Prostate gland (tissue), 2 donors: ENCODE results near the gene LRRC23. TPM values are rescaled to one million over a fixed set of nuclear protein-coding genes. Genes with fewer than 3 reads are reported as not detected.

Experiments used
- DNase-seq: peaks from one replicate; pipeline ENCODE4 v3.0.0-alpha.2; 2019; ENCODE audit warnings: low spot score
- H3K27ac ChIP-seq, 2 donors: fragments of 200-600 bp; sonication (generic); 2 replicates each; pipeline ENCODE4 v1.5.1; 2017 to 2019
- H3K27me3 ChIP-seq: fragments of 200-600 bp; sonication (generic); replicated peaks from 2 replicates; pipeline ENCODE4 v1.5.1; 2019; ENCODE audit not compliant: insufficient read depth
- H3K36me3 ChIP-seq, 2 donors: fragments of 200-600 bp; sonication (generic); 1 replicate in 1 of 2; 2 replicates in 1 of 2; pipeline versions ENCODE4 v1.5.1 to v1.8.1; 2017 to 2019
- H3K4me1 ChIP-seq: fragments of 200-600 bp; sonication (generic); replicated peaks from 2 replicates; pipeline ENCODE4 v1.5.1; 2019
- H3K4me3 ChIP-seq, 2 donors: fragments of 200-600 bp; sonication (generic); 2 replicates each; pipeline ENCODE4 v1.5.1; 2017 to 2019
- H3K9me3 ChIP-seq: fragments of 200-600 bp; sonication (generic); 2 replicates; pipeline ENCODE4 v1.5.1; 2017
- POLR2A ChIP-seq: fragments of 450-650 bp; IDR thresholded peaks from one replicate; pipeline ENCODE4 v1.6.1; 2016; ENCODE audit warnings: antibody characterized with exemption, mild to moderate bottlenecking
- POLR2AphosphoS5 ChIP-seq: sonication (generic); formaldehyde crosslinking; IDR thresholded peaks from one replicate; pipeline ENCODE4 v1.6.1; 2017; ENCODE audit warnings: antibody characterized with exemption
- WGBS: methylation state at CpG from one replicate; pipeline ENCODE4 v1.1.5; 2018; 5-methylcytosine and 5-hydroxymethylcytosine counted together
- intact Hi-C: fragments of 100-400 bp; cut with DNase I; formaldehyde crosslinking; loops from one replicate; pipeline ENCODE4 v1.14.2; 2022
- total RNA-seq, 2 donors: library from RNA; depleted of rRNA; stranded (reverse); fragments of >200 nt; gene quantifications; one replicate each; pipeline ENCODE4 v1.1.0, GENCODE V29; 2016
- TF ChIP-seq, protein P1 (sequence below), 4 experiments: fragments of 200-600 bp in 2 of 4; fragments of 450-650 bp in 2 of 4; sonication (generic) in 2 of 4; IDR thresholded peaks; 1 replicate in 3 of 4; 2 replicates in 1 of 4; pipeline ENCODE4 v1.5.1; 2016 to 2019; ENCODE audit warnings: antibody characterized with exemption in 4 of 4, mild to moderate bottlenecking in 2 of 4, moderate library complexity in 2 of 4

The LRRC23 gene
- total RNA-seq, 2 donors from 2014 or later = 15.9 to 25.3 TPM

DNA sequence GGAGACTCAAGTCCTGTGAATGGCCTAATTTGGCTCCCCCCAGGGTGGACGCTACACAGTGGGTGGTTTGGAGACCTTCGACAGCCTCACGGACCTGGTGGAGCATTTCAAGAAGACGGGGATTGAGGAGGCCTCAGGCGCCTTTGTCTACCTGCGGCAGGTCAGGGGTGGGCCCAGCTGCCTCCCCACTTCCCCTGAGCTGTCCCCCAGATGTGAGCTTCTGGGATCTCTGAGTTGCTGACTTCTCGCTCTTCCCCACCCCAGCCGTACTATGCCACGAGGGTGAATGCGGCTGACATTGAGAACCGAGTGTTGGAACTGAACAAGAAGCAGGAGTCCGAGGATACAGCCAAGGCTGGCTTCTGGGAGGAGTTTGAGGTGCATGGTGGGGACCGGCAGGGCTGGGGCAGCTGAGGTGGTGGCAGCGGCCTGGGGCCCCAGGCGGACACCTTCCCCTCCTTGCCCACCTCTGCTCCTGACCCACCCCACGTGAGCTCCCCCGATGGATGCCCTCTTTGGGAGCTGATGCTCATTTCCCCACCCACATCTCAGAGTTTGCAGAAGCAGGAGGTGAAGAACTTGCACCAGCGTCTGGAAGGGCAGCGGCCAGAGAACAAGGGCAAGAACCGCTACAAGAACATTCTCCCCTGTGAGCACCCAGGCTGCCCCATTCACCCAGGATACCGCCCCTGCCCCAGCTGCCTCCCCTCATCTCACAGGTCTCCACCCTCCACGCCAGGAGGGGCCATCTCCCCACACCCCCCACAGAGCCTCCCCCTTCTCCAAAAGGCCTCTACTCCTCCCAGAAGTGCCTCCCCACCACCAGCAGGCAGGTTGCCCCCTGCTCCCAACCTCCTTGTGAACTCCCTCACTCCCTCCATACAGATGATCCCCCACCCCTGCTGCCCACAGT, 50.7 kb downstream of the LRRC23 start:
- Histone ChIP-seq H3K27ac (no peak overlapping the region), H3K4me1 (no peaks in the 10 kb centered on the region), H3K27me3 (no peaks in the 10 kb centered on the region), H3K9me3 (no peaks in the 10 kb centered on the region), H3K4me3 (no peak overlapping the region), H3K36me3 (no peaks in the 10 kb centered on the region)
- no peak for DNase-seq
- intact Hi-C loops = no loop called here
- WGBS = 88% methylated on average over 22 of the region's 22 CpGs
- TF ChIP-seq POLR2AphosphoS5 (no peak), POLR2A (no peak)
- TF ChIP-seq, protein P1, sequence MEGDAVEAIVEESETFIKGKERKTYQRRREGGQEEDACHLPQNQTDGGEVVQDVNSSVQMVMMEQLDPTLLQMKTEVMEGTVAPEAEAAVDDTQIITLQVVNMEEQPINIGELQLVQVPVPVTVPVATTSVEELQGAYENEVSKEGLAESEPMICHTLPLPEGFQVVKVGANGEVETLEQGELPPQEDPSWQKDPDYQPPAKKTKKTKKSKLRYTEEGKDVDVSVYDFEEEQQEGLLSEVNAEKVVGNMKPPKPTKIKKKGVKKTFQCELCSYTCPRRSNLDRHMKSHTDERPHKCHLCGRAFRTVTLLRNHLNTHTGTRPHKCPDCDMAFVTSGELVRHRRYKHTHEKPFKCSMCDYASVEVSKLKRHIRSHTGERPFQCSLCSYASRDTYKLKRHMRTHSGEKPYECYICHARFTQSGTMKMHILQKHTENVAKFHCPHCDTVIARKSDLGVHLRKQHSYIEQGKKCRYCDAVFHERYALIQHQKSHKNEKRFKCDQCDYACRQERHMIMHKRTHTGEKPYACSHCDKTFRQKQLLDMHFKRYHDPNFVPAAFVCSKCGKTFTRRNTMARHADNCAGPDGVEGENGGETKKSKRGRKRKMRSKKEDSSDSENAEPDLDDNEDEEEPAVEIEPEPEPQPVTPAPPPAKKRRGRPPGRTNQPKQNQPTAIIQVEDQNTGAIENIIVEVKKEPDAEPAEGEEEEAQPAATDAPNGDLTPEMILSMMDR (IDR thresholded peaks at IDR 0.05) = no peak

- Histone ChIP-seq H3K4me1 (peaks cover 1% of the 10 kb centered on the region), H3K9me3 (no peaks in the 10 kb centered on the region), H3K27me3 (no peaks in the 10 kb centered on the region), H3K36me3 (no peaks in the 10 kb centered on the region), H3K27ac (no peak overlapping the region), H3K4me3 (no peak overlapping the region)
- 78% methylated on average over 28 of the region's 28 CpGs for WGBS
- DNase-seq = no peak
- no peak for TF ChIP-seq POLR2AphosphoS5
- TF ChIP-seq POLR2A = no peak
- TF ChIP-seq, protein P1 (IDR thresholded peaks at IDR 0.05) = no peak
- intact Hi-C loops = no loop called here
These were observed 51.6 kb downstream of the LRRC23 start for GRCh38 chr12:6956021-6956727.

DNA sequence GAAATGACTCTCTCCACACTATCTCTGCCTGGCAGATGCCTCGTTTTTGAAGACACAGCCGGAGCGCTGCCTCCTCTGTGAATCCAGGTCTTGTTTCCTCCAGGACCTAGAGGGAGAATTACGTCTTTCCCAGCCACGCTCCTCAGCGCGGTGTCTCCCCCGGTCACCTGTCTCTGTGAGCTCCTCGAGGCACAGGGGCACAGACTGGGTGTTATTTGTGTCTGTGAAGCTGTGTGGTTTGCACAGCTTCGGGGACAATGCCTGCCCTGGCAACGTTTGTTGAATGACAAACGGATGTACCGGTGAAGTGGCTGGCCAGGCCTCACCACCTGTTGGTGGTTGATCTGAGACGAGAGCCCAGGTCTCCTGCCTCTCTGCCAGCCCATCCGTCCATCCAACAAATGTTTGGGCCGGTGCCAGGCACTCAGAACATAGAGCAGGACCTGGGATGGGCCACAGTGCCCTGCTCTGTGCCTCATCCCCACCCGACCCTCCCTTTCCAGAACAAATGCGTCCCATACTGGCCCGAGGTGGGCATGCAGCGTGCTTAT, 52.6 kb downstream of the LRRC23 start:
- Histone ChIP-seq H3K27me3 (no peaks in the 10 kb centered on the region), H3K4me1 (peaks cover 6% of the 10 kb centered on the region), H3K36me3 (no peaks in the 10 kb centered on the region), H3K4me3 (no peak overlapping the region), H3K9me3 (no peaks in the 10 kb centered on the region), H3K27ac (no peak overlapping the region)
- TF ChIP-seq POLR2AphosphoS5 = no peak
- TF ChIP-seq, protein P1 (IDR thresholded peaks at IDR 0.05) = no peak
- TF ChIP-seq POLR2A = no peak
- intact Hi-C loops = no loop called here
- WGBS = 85% methylated on average over 20 of the region's 20 CpGs
- DNase-seq = no peak

- Histone ChIP-seq H3K4me1 (peaks cover 6% of the 10 kb centered on the region), H3K4me3 (no peak overlapping the region), H3K9me3 (no peaks in the 10 kb centered on the region), H3K27ac (no peak overlapping the region), H3K36me3 (no peaks in the 10 kb centered on the region), H3K27me3 (no peaks in the 10 kb centered on the region)
- no peak for DNase-seq
- TF ChIP-seq, protein P1 (IDR thresholded peaks at IDR 0.05) = no peak
- TF ChIP-seq POLR2AphosphoS5 = no peak
- TF ChIP-seq POLR2A = no peak
- 72% methylated on average over 28 of the region's 28 CpGs for WGBS
- intact Hi-C loops = no loop called here
These were observed 53.4 kb downstream of the LRRC23 start for GRCh38 chr12:6957741-6958608.
